H1 (cell line): ENCODE measurements around the gene TMEM203.

ENCODE experiments used
- CEBPB ChIP-seq: IDR thresholded peaks from 2 replicates; pipeline ENCODE4 v1.6.1; 2012; ENCODE audit warnings: low read depth, low read length
- EZH2 ChIP-seq: fragments of 200-600 bp; sonication (generic); IDR thresholded peaks from 2 replicates; pipeline ENCODE4 v1.7.1; 2012; ENCODE audit warnings: low read depth, mild to moderate bottlenecking, moderate library complexity, low read length, inconsistent platforms; ENCODE audit not compliant: severe bottlenecking
- POLR2AphosphoS5 ChIP-seq: IDR thresholded peaks from 2 replicates; pipeline ENCODE4 v1.6.1; 2011; ENCODE audit warnings: low read depth, low read length
- RBBP5 ChIP-seq: IDR thresholded peaks from 2 replicates; pipeline ENCODE4 v1.7.1; 2012; ENCODE audit warnings: low read depth, mild to moderate bottlenecking, inconsistent platforms, low read length, moderate library complexity, borderline replicate concordance
- SP1 ChIP-seq: IDR thresholded peaks from 2 replicates; pipeline ENCODE4 v1.6.1; 2011; ENCODE audit warnings: low read depth, low read length
- TAF1 ChIP-seq: IDR thresholded peaks from 2 replicates; pipeline ENCODE4 v1.6.1; 2011; ENCODE audit warnings: mild to moderate bottlenecking, low read depth, low read length
- TF ChIP-seq, protein P1 (sequence below), 3 experiments: IDR thresholded peaks; 1 replicate in 2 of 3; 2 replicates in 1 of 3; pipeline versions ENCODE4 v1.5.1 to v1.6.1; 2011; ENCODE audit warnings: low read length in 3 of 3, mild to moderate bottlenecking in 3 of 3, inconsistent platforms in 2 of 3, low read depth in 1 of 3, moderate library complexity in 1 of 3; ENCODE audit not compliant: insufficient read depth in 1 of 3; ENCODE audit errors: control extremely low read depth in 1 of 3
- TF ChIP-seq, protein P2 (sequence below): IDR thresholded peaks from 2 replicates; pipeline ENCODE4 v1.6.1; 2012; ENCODE audit warnings: low read length, inconsistent platforms

DNA sequence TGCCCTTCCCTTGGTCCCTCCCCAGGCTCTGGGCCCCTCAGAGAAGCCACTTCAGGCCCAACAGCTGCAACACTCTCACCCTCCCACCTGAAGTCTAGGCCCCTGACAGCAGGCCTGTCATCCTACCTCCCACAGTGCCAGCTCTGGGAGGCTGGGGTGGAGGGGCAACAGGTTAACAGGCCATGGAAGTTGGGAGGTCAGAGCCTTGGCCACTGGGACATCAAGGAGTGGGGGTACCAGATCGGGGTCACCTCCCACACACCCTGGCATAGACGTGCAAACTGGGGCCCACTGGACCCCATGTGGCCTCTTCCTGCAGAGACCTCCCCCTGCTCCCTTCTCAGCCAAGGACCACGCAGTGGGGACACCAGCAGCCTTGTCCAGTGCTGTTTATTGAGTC, 14.2 kb downstream of the TMEM203 start:
- TF ChIP-seq, protein P1, sequence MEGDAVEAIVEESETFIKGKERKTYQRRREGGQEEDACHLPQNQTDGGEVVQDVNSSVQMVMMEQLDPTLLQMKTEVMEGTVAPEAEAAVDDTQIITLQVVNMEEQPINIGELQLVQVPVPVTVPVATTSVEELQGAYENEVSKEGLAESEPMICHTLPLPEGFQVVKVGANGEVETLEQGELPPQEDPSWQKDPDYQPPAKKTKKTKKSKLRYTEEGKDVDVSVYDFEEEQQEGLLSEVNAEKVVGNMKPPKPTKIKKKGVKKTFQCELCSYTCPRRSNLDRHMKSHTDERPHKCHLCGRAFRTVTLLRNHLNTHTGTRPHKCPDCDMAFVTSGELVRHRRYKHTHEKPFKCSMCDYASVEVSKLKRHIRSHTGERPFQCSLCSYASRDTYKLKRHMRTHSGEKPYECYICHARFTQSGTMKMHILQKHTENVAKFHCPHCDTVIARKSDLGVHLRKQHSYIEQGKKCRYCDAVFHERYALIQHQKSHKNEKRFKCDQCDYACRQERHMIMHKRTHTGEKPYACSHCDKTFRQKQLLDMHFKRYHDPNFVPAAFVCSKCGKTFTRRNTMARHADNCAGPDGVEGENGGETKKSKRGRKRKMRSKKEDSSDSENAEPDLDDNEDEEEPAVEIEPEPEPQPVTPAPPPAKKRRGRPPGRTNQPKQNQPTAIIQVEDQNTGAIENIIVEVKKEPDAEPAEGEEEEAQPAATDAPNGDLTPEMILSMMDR (IDR thresholded peaks at IDR 0.05; ENCODE audit: control extremely low read depth in 1 of 3, insufficient read depth in 1 of 3, low read depth in 1 of 3, low read length in 3 of 3) = no peak
- TF ChIP-seq POLR2AphosphoS5 (no peak), CEBPB (no peak), TAF1 (no peak), SP1 (no peak), EZH2 (no peak), RBBP5 (no peak)
- TF ChIP-seq, protein P2, sequence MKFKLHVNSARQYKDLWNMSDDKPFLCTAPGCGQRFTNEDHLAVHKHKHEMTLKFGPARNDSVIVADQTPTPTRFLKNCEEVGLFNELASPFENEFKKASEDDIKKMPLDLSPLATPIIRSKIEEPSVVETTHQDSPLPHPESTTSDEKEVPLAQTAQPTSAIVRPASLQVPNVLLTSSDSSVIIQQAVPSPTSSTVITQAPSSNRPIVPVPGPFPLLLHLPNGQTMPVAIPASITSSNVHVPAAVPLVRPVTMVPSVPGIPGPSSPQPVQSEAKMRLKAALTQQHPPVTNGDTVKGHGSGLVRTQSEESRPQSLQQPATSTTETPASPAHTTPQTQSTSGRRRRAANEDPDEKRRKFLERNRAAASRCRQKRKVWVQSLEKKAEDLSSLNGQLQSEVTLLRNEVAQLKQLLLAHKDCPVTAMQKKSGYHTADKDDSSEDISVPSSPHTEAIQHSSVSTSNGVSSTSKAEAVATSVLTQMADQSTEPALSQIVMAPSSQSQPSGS = no peak
